Endothelial cell of umbilical vein (primary cell): Measurements from ENCODE around the gene GMPR2.

ENCODE experiments used
- EZH2 ChIP-seq: IDR thresholded peaks from 2 replicates; pipeline ENCODE4 v1.6.1; 2012; ENCODE audit warnings: borderline replicate concordance, low read depth, mild to moderate bottlenecking, moderate library complexity, low read length, inconsistent platforms; ENCODE audit not compliant: severe bottlenecking
- POLR2AphosphoS5 ChIP-seq: IDR thresholded peaks from 2 replicates; pipeline ENCODE4 v1.6.1; 2012; ENCODE audit warnings: low read depth, mild to moderate bottlenecking, control low read depth, low read length, moderate library complexity; ENCODE audit not compliant: insufficient read depth
- TF ChIP-seq, protein P1 (sequence below), 2 donors: IDR thresholded peaks; 1 replicate in 1 of 2; 2 replicates in 1 of 2; pipeline ENCODE4 v1.5.1; 2011; ENCODE audit warnings: low read length in 2 of 2, mild to moderate bottlenecking in 2 of 2, moderate library complexity in 2 of 2, control low read depth in 1 of 2, inconsistent platforms in 1 of 2, low read depth in 1 of 2; ENCODE audit not compliant: insufficient read depth in 1 of 2; ENCODE audit errors: extremely low read depth in 1 of 2

DNA sequence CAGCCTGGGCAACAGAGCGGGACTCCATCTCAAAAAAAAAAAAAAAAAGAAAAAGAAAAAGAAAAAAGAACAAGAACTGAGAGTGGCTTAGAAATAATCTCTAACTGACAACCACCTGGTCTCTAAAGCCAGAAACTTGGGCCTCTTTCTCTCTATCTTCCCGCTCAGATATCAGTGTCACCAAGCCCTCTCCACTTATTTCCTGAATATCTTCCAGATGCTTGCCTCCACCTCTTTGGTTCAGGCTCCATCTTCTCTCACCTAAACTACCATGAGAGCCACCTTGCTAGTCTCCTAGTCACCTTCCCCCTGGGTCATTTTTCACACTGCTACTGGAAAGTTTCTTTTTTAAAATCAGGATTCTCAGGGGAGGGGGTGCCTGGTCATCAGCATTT, 35.7 kb upstream of the GMPR2 start:
- TF ChIP-seq EZH2, result no peak
- TF ChIP-seq, protein P1, sequence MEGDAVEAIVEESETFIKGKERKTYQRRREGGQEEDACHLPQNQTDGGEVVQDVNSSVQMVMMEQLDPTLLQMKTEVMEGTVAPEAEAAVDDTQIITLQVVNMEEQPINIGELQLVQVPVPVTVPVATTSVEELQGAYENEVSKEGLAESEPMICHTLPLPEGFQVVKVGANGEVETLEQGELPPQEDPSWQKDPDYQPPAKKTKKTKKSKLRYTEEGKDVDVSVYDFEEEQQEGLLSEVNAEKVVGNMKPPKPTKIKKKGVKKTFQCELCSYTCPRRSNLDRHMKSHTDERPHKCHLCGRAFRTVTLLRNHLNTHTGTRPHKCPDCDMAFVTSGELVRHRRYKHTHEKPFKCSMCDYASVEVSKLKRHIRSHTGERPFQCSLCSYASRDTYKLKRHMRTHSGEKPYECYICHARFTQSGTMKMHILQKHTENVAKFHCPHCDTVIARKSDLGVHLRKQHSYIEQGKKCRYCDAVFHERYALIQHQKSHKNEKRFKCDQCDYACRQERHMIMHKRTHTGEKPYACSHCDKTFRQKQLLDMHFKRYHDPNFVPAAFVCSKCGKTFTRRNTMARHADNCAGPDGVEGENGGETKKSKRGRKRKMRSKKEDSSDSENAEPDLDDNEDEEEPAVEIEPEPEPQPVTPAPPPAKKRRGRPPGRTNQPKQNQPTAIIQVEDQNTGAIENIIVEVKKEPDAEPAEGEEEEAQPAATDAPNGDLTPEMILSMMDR (IDR thresholded peaks at IDR 0.05; ENCODE audit: extremely low read depth in 1 of 2, insufficient read depth in 1 of 2, low read depth in 1 of 2, low read length in 2 of 2), result no peak
- no peak for TF ChIP-seq POLR2AphosphoS5
